OCI-LY3 (cell line): Measurements from ENCODE around the gene EFS.

Source experiments
- H2AFZ ChIP-seq: fragments of 200-600, 300-600 bp; shearing (Covaris generic); 2 replicates; pipeline ENCODE4 v1.6.0; 2014; ENCODE audit warnings: antibody characterized with exemption, low read depth, low read length
- H3K27ac ChIP-seq: fragments of 200-600, 300-600 bp; sonication (generic); 2 replicates; pipeline ENCODE4 v1.5.1; 2014; ENCODE audit warnings: mild to moderate bottlenecking, low read length, moderate library complexity, mixed read lengths
- H3K27me3 ChIP-seq: fragments of 200-600, 300-600 bp; sonication (generic); 2 replicates; pipeline ENCODE4 v1.6.1; 2014; ENCODE audit warnings: low read depth, low read length, mixed read lengths
- H3K36me3 ChIP-seq: fragments of 200-600, 300-600 bp; sonication (generic); replicated peaks from 2 replicates; pipeline ENCODE3; 2014; ENCODE audit warnings: low read depth, low read length, mixed read lengths
- H3K4me1 ChIP-seq: fragments of 300-600, 200-600 bp; sonication (generic); 2 replicates; pipeline ENCODE4 v1.6.1; 2014; ENCODE audit warnings: low read length, mixed read lengths
- H3K4me2 ChIP-seq: fragments of 200-600, 300-600 bp; sonication (generic); 2 replicates; pipeline ENCODE4 v1.6.1; 2014; ENCODE audit warnings: low read length, mixed read lengths
- H3K4me3 ChIP-seq: fragments of 300-600, 200-600 bp; sonication (generic); 2 replicates; pipeline ENCODE4 v1.5.1; 2014; ENCODE audit warnings: antibody characterized with exemption, mild to moderate bottlenecking, low read length, moderate library complexity
- H3K79me2 ChIP-seq: fragments of 300-600, 200-600 bp; shearing (Covaris generic); 2 replicates; pipeline ENCODE4 v1.6.1; 2014; ENCODE audit warnings: mild to moderate bottlenecking, low read length, mixed read lengths
- H3K9ac ChIP-seq: fragments of 300-600, 200-600 bp; shearing (Covaris generic); 2 replicates; pipeline ENCODE4 v1.6.0; 2014; ENCODE audit warnings: mild to moderate bottlenecking, low read length, moderate library complexity
- H3K9me3 ChIP-seq: fragments of 200-600, 300-600 bp; shearing (Covaris generic); 2 replicates; pipeline ENCODE4 v1.6.1; 2014; ENCODE audit warnings: low read length, mixed read lengths; ENCODE audit not compliant: insufficient read depth
- H4K20me1 ChIP-seq: fragments of 200-600, 300-600 bp; sonication (generic); 2 replicates; pipeline ENCODE4 v1.6.1; 2016; ENCODE audit warnings: low read length, mixed read lengths; ENCODE audit not compliant: insufficient read depth
- EZH2phosphoT487 ChIP-seq: fragments of 200-600 bp; shearing (Covaris generic); IDR thresholded peaks from 2 replicates; pipeline ENCODE4 v1.6.1; 2018; ENCODE audit warnings: antibody characterized with exemption, mixed run types, low read depth
- TF ChIP-seq, protein P1 (sequence below): fragments of 200-600, 300-600 bp; sonication (generic); IDR thresholded peaks from 2 replicates; pipeline ENCODE4 v1.5.1; 2014; ENCODE audit warnings: antibody characterized with exemption, low read length, low read depth

EFS gene

DNA sequence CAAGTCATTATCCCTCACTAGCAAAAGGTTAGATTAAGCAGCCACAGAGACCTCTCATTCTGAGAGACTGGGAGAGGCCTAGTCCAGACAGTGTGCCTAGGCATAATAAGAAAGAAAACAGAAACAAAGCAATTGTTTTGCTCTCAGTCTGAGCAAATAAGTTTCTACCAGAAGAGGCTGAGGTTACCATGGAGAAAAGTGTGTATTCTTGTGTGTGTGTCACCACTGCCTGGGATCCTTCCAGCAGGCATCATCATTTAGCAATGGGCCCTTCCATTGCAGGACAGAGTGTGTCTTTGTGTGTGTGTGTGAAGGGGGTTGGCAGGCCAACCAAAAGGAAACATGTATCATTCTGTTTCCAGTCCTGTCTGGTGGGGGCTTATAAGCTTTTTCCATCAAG lies 3.7 kb downstream of the EFS start:
- no peak overlapping the region for H3K27ac ChIP-seq
- H3K36me3 ChIP-seq = no peaks in the 10 kb centered on the region
- no peak overlapping the region for H2AFZ ChIP-seq
- no peak overlapping the region for H3K4me2 ChIP-seq
- no peaks in the 10 kb centered on the region for H3K9me3 ChIP-seq
- no peak overlapping the region for H3K4me3 ChIP-seq
- TF ChIP-seq EZH2phosphoT487 = no peak
- TF ChIP-seq, protein P1, sequence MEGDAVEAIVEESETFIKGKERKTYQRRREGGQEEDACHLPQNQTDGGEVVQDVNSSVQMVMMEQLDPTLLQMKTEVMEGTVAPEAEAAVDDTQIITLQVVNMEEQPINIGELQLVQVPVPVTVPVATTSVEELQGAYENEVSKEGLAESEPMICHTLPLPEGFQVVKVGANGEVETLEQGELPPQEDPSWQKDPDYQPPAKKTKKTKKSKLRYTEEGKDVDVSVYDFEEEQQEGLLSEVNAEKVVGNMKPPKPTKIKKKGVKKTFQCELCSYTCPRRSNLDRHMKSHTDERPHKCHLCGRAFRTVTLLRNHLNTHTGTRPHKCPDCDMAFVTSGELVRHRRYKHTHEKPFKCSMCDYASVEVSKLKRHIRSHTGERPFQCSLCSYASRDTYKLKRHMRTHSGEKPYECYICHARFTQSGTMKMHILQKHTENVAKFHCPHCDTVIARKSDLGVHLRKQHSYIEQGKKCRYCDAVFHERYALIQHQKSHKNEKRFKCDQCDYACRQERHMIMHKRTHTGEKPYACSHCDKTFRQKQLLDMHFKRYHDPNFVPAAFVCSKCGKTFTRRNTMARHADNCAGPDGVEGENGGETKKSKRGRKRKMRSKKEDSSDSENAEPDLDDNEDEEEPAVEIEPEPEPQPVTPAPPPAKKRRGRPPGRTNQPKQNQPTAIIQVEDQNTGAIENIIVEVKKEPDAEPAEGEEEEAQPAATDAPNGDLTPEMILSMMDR = no peak
- H3K79me2 ChIP-seq = no peaks in the 10 kb centered on the region
- no peaks in the 10 kb centered on the region for H3K4me1 ChIP-seq
- no peak overlapping the region for H3K9ac ChIP-seq
- H3K27me3 ChIP-seq = peaks cover 3% of the 10 kb centered on the region; the same call in 1 of the 2 replicates
- H4K20me1 ChIP-seq = no peaks in the 10 kb centered on the region

DNA sequence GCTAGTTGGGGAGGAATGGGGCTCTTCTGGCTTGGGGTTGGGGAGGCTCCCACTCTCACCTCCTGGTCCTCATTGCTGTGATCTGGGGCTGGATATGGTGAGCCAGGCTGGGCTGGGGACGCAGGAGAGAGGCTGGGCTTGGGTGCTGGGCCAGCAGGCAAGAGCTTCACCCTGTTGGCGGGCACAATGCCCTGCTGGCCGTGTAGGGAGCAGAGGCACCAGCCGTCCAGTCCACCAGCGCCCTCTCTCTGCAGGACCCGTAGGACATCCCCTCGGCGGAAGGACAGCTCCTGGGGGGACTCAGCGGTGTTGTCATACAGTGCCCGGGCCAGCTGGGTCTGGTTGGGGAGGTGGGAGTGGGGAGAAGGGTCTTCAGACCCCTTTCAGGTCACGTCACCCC lies 4.5 kb downstream of the EFS start:
- Histone ChIP-seq H3K4me1 (no peaks in the 10 kb centered on the region), H3K4me2 (no peak overlapping the region), H3K4me3 (no peak overlapping the region), H2AFZ (no peak overlapping the region), H4K20me1 (no peaks in the 10 kb centered on the region), H3K9ac (no peak overlapping the region), H3K27me3 (peaks cover 3% of the 10 kb centered on the region; the same call in 1 of the 2 replicates), H3K36me3 (no peaks in the 10 kb centered on the region), H3K79me2 (no peaks in the 10 kb centered on the region), H3K9me3 (no peaks in the 10 kb centered on the region), H3K27ac (no peak overlapping the region)
- TF ChIP-seq, protein P1 = peak; percentile 7; the same call in 1 of the 2 replicates
- no peak for TF ChIP-seq EZH2phosphoT487

DNA sequence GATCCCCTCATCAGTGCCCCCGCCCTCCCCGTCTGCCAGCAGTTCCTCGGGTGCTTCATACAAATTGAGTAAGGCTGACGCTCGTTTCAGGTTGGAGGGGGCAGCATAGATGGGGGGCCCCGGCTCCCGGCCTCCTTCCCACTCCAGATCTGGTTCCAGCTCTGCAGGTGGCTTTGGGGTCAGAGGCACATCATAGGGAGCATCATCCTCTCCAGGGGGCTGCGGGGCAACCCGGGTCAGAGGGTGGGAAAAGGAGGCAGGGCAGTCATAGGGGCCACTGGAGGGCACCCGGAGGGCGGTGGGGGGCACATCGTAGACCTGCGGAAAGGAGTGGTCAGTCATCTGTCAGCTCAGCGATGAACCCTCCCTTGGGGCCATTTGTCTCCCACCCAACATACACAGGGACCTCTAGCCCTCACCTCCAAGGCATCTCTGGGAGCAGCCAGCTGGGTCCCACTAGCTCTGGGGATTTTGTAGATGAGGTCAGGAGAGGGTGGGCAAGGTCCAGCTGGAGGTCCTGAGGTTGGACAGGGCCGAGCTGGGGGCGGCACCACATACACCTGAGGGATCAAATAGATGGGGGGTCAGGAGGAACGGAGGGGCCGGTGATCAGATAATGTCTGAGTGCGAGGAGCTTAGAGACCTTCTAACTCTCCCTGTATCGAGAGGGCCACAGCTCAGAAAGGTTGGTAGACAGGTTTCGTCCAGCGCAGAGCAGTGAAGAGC lies 5.1 kb downstream of the EFS start:
- no peaks in the 10 kb centered on the region for H3K9me3 ChIP-seq
- TF ChIP-seq, protein P1 = no peak
- TF ChIP-seq EZH2phosphoT487 = no peak
- no peaks in the 10 kb centered on the region for H3K4me1 ChIP-seq
- H3K27ac ChIP-seq = no peak overlapping the region
- H4K20me1 ChIP-seq = no peaks in the 10 kb centered on the region
- no peaks in the 10 kb centered on the region for H3K36me3 ChIP-seq
- peaks cover 3% of the 10 kb centered on the region; the same call in 1 of the 2 replicates for H3K27me3 ChIP-seq
- H2AFZ ChIP-seq = no peak overlapping the region
- no peak overlapping the region for H3K4me2 ChIP-seq
- H3K9ac ChIP-seq = no peak overlapping the region
- no peak overlapping the region for H3K4me3 ChIP-seq
- H3K79me2 ChIP-seq = no peaks in the 10 kb centered on the region

DNA sequence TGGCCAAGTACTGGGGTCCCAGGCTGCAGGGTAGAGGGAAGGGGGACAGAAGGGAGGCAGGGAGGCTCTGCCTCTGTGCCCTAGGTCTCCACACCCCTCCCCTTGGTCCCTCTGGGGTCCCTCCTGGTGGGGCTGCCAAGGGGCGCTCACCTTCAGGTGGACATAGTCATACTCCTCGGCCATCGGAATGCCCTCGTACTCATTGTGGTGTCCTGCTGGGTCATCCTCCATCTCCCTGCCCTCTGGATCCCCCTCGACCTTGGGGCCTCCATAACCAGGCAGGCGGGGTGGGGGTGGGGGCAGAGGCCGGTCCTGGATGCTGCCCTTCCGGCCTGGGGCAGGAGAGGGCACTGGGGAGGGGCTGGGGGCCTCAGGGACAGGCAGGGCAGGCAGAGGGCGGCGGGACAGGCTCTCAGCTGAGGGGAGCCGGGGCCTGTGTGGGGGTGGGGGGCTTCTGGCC lies 5.8 kb downstream of the EFS start:
- Histone ChIP-seq H3K36me3 (no peaks in the 10 kb centered on the region), H3K4me3 (no peak overlapping the region), H3K79me2 (no peaks in the 10 kb centered on the region), H3K27me3 (peaks cover 6% of the 10 kb centered on the region; the same call in 1 of the 2 replicates), H2AFZ (no peak overlapping the region), H4K20me1 (no peaks in the 10 kb centered on the region), H3K4me1 (no peaks in the 10 kb centered on the region), H3K9ac (no peak overlapping the region), H3K4me2 (no peak overlapping the region), H3K27ac (no peak overlapping the region), H3K9me3 (no peaks in the 10 kb centered on the region)
- no peak for TF ChIP-seq EZH2phosphoT487
- TF ChIP-seq, protein P1 = no peak
